ENCODE results near the gene AMZ1. TPM values are rescaled to one million over a fixed set of nuclear protein-coding genes. Genes with fewer than 3 reads are reported as not detected.
A peak's percentile ranks its signal among the peaks of the same experiment; 100 is the strongest.

Gene AMZ1
- total RNA-seq, 1 experiment from 2014 or later = 0.74 TPM

- H3T11ph ChIP-seq (ENCODE audit: low read length) = no peak overlapping the region
- no peaks in the 10 kb centered on the region for H3K27me3 Mint-ChIP-seq (ENCODE audit: low read depth)
Measured at GRCh38 chr7:2725178-2726105, 37.4 kb downstream of the AMZ1 start.

More at GRCh38 chr7:2725178-2726105, 37.4 kb downstream of the AMZ1 start:
- Histone ChIP-seq H2BK20ac (ENCODE audit: low read depth, low read length, poor library complexity, severe bottlenecking) (no peak overlapping the region), H3K79me2 (ENCODE audit: insufficient read depth, low read length) (no peaks in the 10 kb centered on the region), H3K79me1 (ENCODE audit: insufficient read depth, low read depth, low read length, poor library complexity, severe bottlenecking) (no peaks in the 10 kb centered on the region), H4K5ac (ENCODE audit: insufficient read length, low read depth, low read length) (no peak overlapping the region), H2BK12ac (ENCODE audit: insufficient read length, low read depth, low read length) (no peak overlapping the region), H3K14ac (ENCODE audit: insufficient read depth, low read length) (no peak overlapping the region), H3K27me3 (ENCODE audit: insufficient read depth, low read length) (no peaks in the 10 kb centered on the region), H4K8ac (replicated peaks; ENCODE audit: insufficient read length, low read depth, low read length) (no peak overlapping the region), H2BK120ac (ENCODE audit: low read depth, low read length, poor library complexity, severe bottlenecking) (no peak overlapping the region), H3K18ac (ENCODE audit: insufficient read length, low read depth, low read length) (no peak overlapping the region), H4K91ac (ENCODE audit: insufficient read length, low read depth, low read length) (no peak overlapping the region), H4K20me1 (ENCODE audit: control insufficient read depth, insufficient read depth, insufficient read length) (no peaks in the 10 kb centered on the region), H3K9me3 (ENCODE audit: control insufficient read depth, low read depth, low read length) (no peaks in the 10 kb centered on the region), H3K23me2 (ENCODE audit: insufficient read length, low read depth, low read length, poor library complexity, severe bottlenecking) (no peaks in the 10 kb centered on the region), H3K4me2 (ENCODE audit: insufficient read depth, insufficient read length, low read length) (no peak overlapping the region), H3K9ac (ENCODE audit: extremely low read depth, insufficient read length, low read length) (no peak overlapping the region), H3K56ac (ENCODE audit: insufficient read length, low read depth, low read length) (no peak overlapping the region), H3K4ac (ENCODE audit: low read depth, low read length) (no peak overlapping the region), H2BK5ac (ENCODE audit: insufficient read length, low read length) (no peak overlapping the region), H3K27ac (ENCODE audit: insufficient read length, low read depth, low read length) (no peak overlapping the region), H2AFZ (ENCODE audit: low read length) (no peak overlapping the region), H2AK5ac (ENCODE audit: insufficient read length, low read length) (no peak overlapping the region), H3K4me1 (ENCODE audit: insufficient read depth, low read length) (no peaks in the 10 kb centered on the region), H2BK15ac (ENCODE audit: low read depth, low read length) (no peak overlapping the region), H3K23ac (ENCODE audit: insufficient read length, low read depth, low read length) (no peak overlapping the region)
- H3K36me3 Mint-ChIP-seq (ENCODE audit: insufficient read depth in 1 of 3, low read depth in 3 of 3) = peaks cover 34 to 48% (median 39%) of the 10 kb centered on the region in 3 experiments; a peak in 6 of 7 replicates
- peak overlapping the region; percentile 47 to 91 (median 62); a peak in 5 of 7 replicates for H3K27ac Mint-ChIP-seq
- TF ChIP-seq CTCF (conservative IDR thresholded peaks at IDR 0.05) = no peak
- DNase-seq = no peak
- no peak overlapping the region for H3K4me3 Mint-ChIP-seq
- H3K4me1 Mint-ChIP-seq = peaks cover 2 to 6% of the 10 kb centered on the region in 2 experiments; a peak in 2 of 4 replicates
- no peaks in the 10 kb centered on the region for H3K9me3 Mint-ChIP-seq
- no CpG with 5 or more reads among the region's 34 CpGs for WGBS (ENCODE audit: extremely low coverage, insufficient read length, low lambda C conversion rate)

Data from H9 (cell line).